ENCODE measurements around the gene ALK.

GRCh38 chr2:29755233-29755632, 166.2 kb downstream of the ALK start:
- TF ChIP-seq, protein P1, sequence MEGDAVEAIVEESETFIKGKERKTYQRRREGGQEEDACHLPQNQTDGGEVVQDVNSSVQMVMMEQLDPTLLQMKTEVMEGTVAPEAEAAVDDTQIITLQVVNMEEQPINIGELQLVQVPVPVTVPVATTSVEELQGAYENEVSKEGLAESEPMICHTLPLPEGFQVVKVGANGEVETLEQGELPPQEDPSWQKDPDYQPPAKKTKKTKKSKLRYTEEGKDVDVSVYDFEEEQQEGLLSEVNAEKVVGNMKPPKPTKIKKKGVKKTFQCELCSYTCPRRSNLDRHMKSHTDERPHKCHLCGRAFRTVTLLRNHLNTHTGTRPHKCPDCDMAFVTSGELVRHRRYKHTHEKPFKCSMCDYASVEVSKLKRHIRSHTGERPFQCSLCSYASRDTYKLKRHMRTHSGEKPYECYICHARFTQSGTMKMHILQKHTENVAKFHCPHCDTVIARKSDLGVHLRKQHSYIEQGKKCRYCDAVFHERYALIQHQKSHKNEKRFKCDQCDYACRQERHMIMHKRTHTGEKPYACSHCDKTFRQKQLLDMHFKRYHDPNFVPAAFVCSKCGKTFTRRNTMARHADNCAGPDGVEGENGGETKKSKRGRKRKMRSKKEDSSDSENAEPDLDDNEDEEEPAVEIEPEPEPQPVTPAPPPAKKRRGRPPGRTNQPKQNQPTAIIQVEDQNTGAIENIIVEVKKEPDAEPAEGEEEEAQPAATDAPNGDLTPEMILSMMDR (IDR thresholded peaks at IDR 0.05) = no peak
- no peak for TF ChIP-seq POLR2A (IDR thresholded peaks at IDR 0.05)
